Embryonic facial prominence (tissue), 1 donor: ENCODE measurements around the gene NME1.
A peak's percentile ranks its signal among the peaks of the same experiment; 100 is the strongest.
"Not testable (repeated sequence)": the region's sequence is repeated elsewhere in the genome, so short reads cannot be mapped to it uniquely, and the experiment has no call there.

Experiments used
- DNase-seq: peaks from one replicate; pipeline ENCODE4 v3.0.0-alpha.2; 2016; ENCODE audit errors: extremely low spot score

Gene NME1

DNA sequence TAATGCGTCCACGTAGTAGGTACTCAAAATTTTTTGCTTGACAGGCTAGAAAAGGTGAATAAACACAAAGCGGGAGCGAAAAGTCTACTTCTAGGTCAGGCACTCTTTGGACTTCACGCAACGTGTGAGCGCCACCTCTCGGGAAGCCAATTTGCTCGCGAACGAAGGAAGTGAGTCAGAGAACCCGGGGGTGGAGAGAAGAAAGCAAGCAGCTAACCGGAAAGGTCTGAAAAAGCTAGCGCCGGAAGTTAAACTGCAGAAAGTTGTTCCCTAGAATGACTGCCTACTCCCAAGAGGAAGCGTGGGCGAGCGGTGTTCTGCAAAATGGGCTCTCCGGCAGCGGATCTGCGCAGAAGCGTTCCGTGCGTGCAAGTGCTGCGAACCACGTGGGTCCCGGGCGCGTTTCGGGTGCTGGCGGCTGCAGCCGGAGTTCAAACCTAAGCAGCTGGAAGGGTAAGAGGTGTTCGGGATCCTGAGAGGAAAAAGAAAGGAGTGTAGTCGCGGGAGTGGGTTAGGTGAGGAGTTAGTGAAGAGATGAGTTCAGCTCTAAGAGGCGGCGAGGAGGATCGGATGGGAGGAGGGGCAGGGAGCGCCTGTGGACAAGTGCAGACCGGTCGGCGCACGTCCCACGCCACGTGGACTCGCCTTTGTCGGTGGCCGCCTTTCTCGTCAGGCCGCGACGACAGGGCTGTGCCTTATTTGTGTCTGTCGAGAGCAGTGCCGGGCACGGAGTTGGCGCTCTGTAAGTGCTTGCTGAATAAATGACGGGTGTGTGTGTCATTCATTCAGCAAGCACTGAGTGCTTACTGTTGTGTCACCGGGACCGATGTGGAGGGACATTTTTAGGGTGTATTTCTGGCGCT lies at the start of gene NME1:
TSS of gene NME1 (plus strand) at position 350 of the 863 bp plus-strand sequence. CDS start 2,096 bp downstream, outside the sequence.
- DNase-seq, result peak; percentile 99

DNA sequence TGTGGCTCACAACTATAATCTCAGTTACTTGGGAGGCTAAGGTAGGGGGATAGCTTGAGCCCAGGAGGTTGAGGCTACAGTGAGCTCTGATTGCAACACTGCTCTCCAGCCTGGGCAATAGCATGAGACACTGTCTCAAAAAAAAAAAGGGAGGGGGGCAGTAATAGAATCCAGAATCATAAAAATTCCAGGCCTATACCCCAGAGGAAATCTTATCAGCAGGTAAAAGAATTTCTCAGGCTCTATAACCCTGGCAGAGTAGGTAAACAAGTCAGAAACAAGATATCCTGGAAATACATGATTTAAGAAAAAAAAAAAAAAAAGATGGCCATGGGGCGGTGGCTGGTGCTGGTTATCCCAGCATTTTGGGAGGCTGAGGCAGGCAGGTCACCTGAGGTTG lies 45.6 kb upstream of the NME1 start:
- DNase-seq, result no peak

GRCh38 chr17:51112303-51113222 lies 40.8 kb upstream of the NME1 start:
- DNase-seq, result not testable (repeated sequence)

- DNase-seq, result no peak
Observed at GRCh38 chr17:51115179-51115578, 38.2 kb upstream of the NME1 start.

- no peak for DNase-seq
Observed at GRCh38 chr17:51118330-51119195, 34.8 kb upstream of the NME1 start.

DNA sequence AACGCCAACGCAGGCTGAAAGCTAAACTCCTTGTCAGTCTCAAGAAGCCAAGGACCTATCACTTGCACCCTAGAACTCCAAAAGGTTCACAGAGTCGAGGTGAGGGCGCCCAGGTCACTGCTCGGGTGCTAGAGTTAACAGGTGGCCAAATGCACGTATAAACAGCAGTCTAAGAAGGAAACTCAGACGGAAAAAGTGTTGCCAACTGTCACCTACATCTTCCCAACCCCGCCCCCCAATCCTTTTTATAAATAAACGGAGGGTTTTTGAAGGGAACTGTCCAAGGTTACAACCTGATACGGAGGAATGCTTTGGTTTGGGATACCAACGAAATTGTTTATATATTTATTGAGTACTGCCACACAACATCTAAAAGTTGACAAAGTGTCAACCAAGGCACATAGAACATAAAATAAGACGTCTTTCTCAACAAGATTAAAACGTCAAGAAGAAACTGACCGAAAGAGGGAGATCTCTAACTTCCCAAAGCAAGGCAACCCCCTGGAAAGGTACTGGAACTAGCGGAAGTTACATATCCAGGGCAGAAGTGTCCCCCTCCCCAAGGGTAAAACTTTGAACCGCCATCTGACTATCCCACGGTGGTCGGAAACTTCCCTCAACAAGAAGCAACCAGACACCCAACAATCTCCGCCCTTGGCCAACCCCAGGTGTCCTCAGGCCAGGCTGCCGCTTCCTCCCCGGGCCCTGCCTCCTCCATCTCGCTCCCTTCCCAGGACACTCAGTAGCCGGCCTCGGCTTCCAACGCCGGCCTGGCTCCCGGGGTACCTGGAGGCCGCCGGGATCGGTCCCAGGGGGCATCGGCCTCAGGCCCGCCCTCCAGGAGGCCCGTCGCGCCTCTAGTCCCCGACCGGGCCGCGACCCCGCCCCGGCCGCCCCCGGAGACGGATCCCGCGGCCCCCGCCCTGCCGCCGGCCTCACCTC lies 33.7 kb upstream of the NME1 start:
- peak; percentile 70 for DNase-seq

- DNase-seq, result peak; percentile 12
Observed at GRCh38 chr17:51120357-51120738, 33.0 kb upstream of the NME1 start.

GRCh38 chr17:51120739-51121619 lies 32.4 kb upstream of the NME1 start, which contains the start of gene SPAG9:
Gene SPAG9 (minus strand): TSS chr17:51120868. CDS start chr17:51120656, 212 bp downstream.
- DNase-seq, result peak; percentile 94

GRCh38 chr17:51121620-51122472 lies 31.5 kb upstream of the NME1 start:
- peak; percentile 79 for DNase-seq

DNA sequence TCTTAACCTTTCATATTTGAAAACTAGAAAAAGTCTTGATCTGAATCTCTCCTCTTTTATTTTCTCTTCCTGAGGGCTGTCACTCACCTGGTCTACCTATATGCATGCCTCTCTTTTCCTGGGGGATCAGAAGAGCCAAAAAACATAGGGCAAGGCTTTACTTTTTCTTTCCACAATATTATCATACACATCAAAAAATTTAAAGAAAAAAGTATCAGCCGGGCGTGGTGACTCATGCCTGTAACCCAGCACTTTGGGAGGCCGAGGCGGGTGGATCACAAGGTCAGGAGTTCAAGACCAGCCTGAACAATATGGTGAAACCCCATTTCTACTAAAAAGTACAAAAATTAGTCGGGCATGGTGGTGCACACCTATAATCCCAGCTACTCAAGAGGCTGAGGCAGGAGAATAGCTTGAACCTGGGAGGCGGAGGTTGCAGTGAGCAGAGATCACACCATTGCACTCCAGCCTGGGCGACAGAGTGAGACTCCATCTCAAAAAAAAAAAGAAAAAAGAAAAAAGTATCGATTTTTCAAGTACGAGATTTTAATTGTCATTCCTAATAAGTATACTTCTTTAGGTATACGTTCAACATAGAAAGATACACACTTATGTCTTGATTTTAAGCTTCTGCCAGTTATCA lies 30.8 kb upstream of the NME1 start:
- not testable (repeated sequence) for DNase-seq

DNA sequence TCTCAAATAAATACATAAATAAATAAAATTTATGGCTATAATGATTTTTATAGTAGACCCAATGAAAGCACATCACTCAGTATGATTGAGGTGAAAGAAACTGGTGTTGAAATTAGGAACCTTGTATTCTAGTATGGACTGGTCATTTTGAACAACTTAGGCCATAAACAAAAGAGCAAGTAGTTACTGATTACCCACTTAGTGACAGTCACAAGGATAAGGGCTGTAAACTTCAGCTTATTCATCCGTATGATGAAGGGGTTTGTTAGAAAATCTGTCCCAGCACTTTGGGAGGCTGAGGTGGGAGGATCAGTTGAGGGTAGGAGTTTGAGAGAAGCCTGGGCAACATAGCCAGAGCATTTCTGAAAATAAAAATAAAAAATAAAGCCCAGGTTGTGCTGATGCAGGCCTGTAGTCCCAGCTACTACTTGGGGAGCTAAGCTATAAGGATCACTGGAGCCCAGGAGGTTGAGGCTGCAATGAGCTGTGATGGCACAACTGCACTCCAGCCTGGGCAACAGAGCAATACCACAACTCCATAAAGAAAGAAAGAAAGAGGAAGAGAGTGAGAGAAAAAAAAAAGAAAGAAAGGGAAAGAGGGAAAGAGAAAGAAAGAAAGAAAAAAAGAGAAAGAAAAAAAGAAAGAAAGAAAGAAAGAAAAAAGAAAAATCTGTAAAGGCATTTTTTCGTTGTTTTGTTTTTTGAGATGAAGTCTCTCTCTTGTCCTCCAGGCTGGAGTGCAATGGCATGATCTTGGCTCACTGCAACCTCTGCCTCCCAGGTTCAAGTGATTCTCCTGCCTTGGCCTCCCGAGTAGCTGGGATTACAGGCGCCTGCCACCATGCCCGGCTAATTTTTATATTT lies 28.5 kb upstream of the NME1 start:
- DNase-seq, result no peak

DNA sequence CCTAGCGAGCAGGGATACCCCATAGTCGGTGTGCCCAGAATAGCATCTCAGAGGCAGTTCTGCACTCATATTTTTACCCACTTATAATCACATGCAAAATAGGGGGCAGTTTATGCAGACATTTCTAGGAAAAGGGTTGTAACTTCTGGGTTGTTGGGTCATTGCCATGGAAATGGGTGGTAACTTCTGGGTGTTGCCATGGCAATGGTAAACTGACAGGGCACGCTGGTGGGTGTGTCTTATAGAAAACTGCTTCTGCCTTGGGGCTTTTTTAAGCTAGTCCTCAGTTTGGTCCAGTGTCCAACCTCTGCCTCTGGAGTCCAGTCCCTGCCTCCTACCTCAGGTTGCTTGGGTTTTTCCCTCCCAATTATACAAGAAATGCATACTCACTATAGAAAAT lies 25.3 kb upstream of the NME1 start:
- DNase-seq, result no peak

GRCh38 chr17:51132964-51133319 lies 20.4 kb upstream of the NME1 start:
- DNase-seq, result no peak

- DNase-seq, result no peak
Observed at GRCh38 chr17:51133365-51133764, 20.0 kb upstream of the NME1 start.

- DNase-seq, result no peak
Observed at GRCh38 chr17:51135956-51136355, 17.4 kb upstream of the NME1 start.

DNA sequence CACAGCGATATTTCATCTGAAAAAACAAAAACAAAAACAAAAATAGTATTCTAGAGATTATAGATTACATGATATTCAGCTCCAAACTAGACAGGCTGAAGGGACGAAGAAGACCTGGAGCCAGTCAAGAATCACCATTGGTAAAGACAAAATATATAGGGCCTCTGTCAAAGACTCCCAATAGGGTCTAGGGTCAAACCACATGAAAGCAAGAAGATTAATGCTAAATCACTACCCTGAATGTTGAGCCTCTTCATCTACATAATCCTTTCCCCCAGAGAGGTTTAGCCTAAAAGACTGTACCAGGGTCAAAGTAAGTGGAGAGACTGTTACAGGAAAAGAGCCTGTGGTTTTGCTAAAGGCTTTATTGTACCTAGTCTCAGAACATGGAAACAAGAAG lies 10.8 kb upstream of the NME1 start:
- DNase-seq, result no peak
